22Rv1 (cell line): ENCODE results near the gene MAN1B1.

Source experiments
- CTCF ChIP-seq: fragments of 450-650 bp; IDR thresholded peaks from 2 replicates; pipeline ENCODE4 v1.5.1; 2017; ENCODE audit warnings: mild to moderate bottlenecking
- ZFX ChIP-seq: fragments of 450-650 bp; IDR thresholded peaks from 2 replicates; pipeline ENCODE4 v1.6.1; 2017; ENCODE audit warnings: antibody characterized with exemption, borderline replicate concordance

GRCh38 chr9:137070201-137070905 is 16.4 kb upstream of the MAN1B1 start, which contains the start of gene SAPCD2:
- TF ChIP-seq CTCF: no peak
- TF ChIP-seq ZFX: no peak
